HEK293 (cell line): ENCODE data around the gene CHD2.

ENCODE experiments used
- BCL11B ChIP-seq: fragments of 450-650 bp; formaldehyde crosslinking; IDR thresholded peaks from 2 replicates; pipeline ENCODE4 v1.5.1; 2016; ENCODE audit warnings: low read depth, missing biosample characterization, missing genetic modification characterization
- GLI4 ChIP-seq: fragments of 450-650 bp; formaldehyde crosslinking; IDR thresholded peaks from 2 replicates; pipeline ENCODE4 v1.5.1; 2016; ENCODE audit warnings: missing biosample characterization, missing genetic modification characterization
- GLIS1 ChIP-seq: fragments of 450-650 bp; formaldehyde crosslinking; IDR thresholded peaks from 2 replicates; pipeline ENCODE4 v1.5.1; 2016; ENCODE audit warnings: missing biosample characterization, missing genetic modification characterization
- IKZF3 ChIP-seq: fragments of 450-650 bp; IDR thresholded peaks from 2 replicates; pipeline ENCODE4 v1.5.0; 2018; ENCODE audit warnings: missing biosample characterization, mild to moderate bottlenecking, missing genetic modification characterization, moderate library complexity
- KLF1 ChIP-seq: fragments of 450-650 bp; formaldehyde crosslinking; IDR thresholded peaks from 2 replicates; pipeline ENCODE4 v1.5.1; 2016; ENCODE audit warnings: missing biosample characterization, missing genetic modification characterization
- SP2 ChIP-seq: fragments of 450-650 bp; formaldehyde crosslinking; IDR thresholded peaks from 2 replicates; pipeline ENCODE4 v1.5.1; 2016; ENCODE audit warnings: missing biosample characterization, missing genetic modification characterization
- SP3 ChIP-seq: fragments of 450-650 bp; formaldehyde crosslinking; IDR thresholded peaks from 2 replicates; pipeline ENCODE4 v1.5.1; 2016; ENCODE audit warnings: missing biosample characterization, missing genetic modification characterization
- YY1 ChIP-seq: fragments of 450-650 bp; formaldehyde crosslinking; IDR thresholded peaks from 2 replicates; pipeline ENCODE4 v1.5.1; 2018; ENCODE audit warnings: missing biosample characterization, missing genetic modification characterization
- ZBTB21 ChIP-seq: fragments of 450-650 bp; formaldehyde crosslinking; IDR thresholded peaks from 2 replicates; pipeline ENCODE4 v1.5.1; 2017; ENCODE audit warnings: missing biosample characterization, missing genetic modification characterization
- ZEB2 ChIP-seq: fragments of 450-650 bp; formaldehyde crosslinking; IDR thresholded peaks from 2 replicates; pipeline ENCODE4 v1.5.1; 2016; ENCODE audit warnings: missing biosample characterization, missing genetic modification characterization
- ZNF324 ChIP-seq: fragments of 450-650 bp; formaldehyde crosslinking; IDR thresholded peaks from 2 replicates; pipeline ENCODE4 v1.5.1; 2016; ENCODE audit warnings: missing biosample characterization, missing genetic modification characterization
- ZNF335 ChIP-seq: fragments of 450-650 bp; formaldehyde crosslinking; conservative IDR thresholded peaks from 2 replicates; pipeline ENCODE4 v1.5.1; 2016; ENCODE audit warnings: missing biosample characterization, missing genetic modification characterization
- ZNF48 ChIP-seq: fragments of 450-650 bp; formaldehyde crosslinking; IDR thresholded peaks from 2 replicates; pipeline ENCODE4 v1.5.1; 2016; ENCODE audit warnings: missing biosample characterization, missing genetic modification characterization
- ZNF510 ChIP-seq: fragments of 450-650 bp; formaldehyde crosslinking; IDR thresholded peaks from 2 replicates; pipeline ENCODE4 v1.5.1; 2018; ENCODE audit warnings: mild to moderate bottlenecking, missing genetic modification characterization, missing biosample characterization; ENCODE audit not compliant: insufficient replicate concordance
- ZNF561 ChIP-seq: fragments of 450-650 bp; IDR thresholded peaks from 2 replicates; pipeline ENCODE4 v1.5.1; 2018; ENCODE audit warnings: missing biosample characterization, missing genetic modification characterization, borderline replicate concordance
- ZNF600 ChIP-seq: fragments of 450-650 bp; formaldehyde crosslinking; IDR thresholded peaks from 2 replicates; pipeline ENCODE4 v1.5.1; 2016; ENCODE audit warnings: missing biosample characterization, missing genetic modification characterization
- ZNF664 ChIP-seq: fragments of 450-650 bp; formaldehyde crosslinking; IDR thresholded peaks from 2 replicates; pipeline ENCODE4 v1.5.1; 2016; ENCODE audit warnings: missing biosample characterization, missing genetic modification characterization
- ZNF677 ChIP-seq: fragments of 450-650 bp; IDR thresholded peaks from 2 replicates; pipeline ENCODE4 v1.5.0; 2018; ENCODE audit warnings: missing biosample characterization, mild to moderate bottlenecking, missing genetic modification characterization, moderate library complexity
- ZSCAN16 ChIP-seq: fragments of 450-650 bp; formaldehyde crosslinking; IDR thresholded peaks from 2 replicates; pipeline ENCODE4 v1.5.1; 2016; ENCODE audit warnings: missing biosample characterization, missing genetic modification characterization
- TF ChIP-seq, protein P1 (sequence below): fragments of 450-650 bp; formaldehyde crosslinking; IDR thresholded peaks from 2 replicates; pipeline ENCODE4 v1.5.1; 2016; ENCODE audit warnings: missing biosample characterization, missing genetic modification characterization
- TF ChIP-seq, protein P2 (sequence below): fragments of 450-650 bp; formaldehyde crosslinking; IDR thresholded peaks from 2 replicates; pipeline ENCODE4 v1.5.1; 2017; ENCODE audit warnings: missing biosample characterization, missing genetic modification characterization
- TF ChIP-seq, protein P3 (sequence below): fragments of 450-650 bp; formaldehyde crosslinking; IDR thresholded peaks from 2 replicates; pipeline ENCODE4 v1.5.1; 2016; ENCODE audit warnings: missing biosample characterization, missing genetic modification characterization
- TF ChIP-seq, protein P4 (sequence below): fragments of 450-650 bp; formaldehyde crosslinking; IDR thresholded peaks from 2 replicates; pipeline ENCODE4 v1.5.1; 2017; ENCODE audit warnings: missing biosample characterization, missing genetic modification characterization
- TF ChIP-seq, protein P5 (sequence below): fragments of 450-650 bp; formaldehyde crosslinking; IDR thresholded peaks from 2 replicates; pipeline ENCODE4 v1.5.1; 2017; ENCODE audit warnings: missing biosample characterization, mild to moderate bottlenecking, missing genetic modification characterization, moderate library complexity
- TF ChIP-seq, protein P6 (sequence below): fragments of 450-650 bp; formaldehyde crosslinking; IDR thresholded peaks from 2 replicates; pipeline ENCODE4 v1.5.1; 2016; ENCODE audit warnings: missing biosample characterization, missing genetic modification characterization

Gene CHD2

DNA sequence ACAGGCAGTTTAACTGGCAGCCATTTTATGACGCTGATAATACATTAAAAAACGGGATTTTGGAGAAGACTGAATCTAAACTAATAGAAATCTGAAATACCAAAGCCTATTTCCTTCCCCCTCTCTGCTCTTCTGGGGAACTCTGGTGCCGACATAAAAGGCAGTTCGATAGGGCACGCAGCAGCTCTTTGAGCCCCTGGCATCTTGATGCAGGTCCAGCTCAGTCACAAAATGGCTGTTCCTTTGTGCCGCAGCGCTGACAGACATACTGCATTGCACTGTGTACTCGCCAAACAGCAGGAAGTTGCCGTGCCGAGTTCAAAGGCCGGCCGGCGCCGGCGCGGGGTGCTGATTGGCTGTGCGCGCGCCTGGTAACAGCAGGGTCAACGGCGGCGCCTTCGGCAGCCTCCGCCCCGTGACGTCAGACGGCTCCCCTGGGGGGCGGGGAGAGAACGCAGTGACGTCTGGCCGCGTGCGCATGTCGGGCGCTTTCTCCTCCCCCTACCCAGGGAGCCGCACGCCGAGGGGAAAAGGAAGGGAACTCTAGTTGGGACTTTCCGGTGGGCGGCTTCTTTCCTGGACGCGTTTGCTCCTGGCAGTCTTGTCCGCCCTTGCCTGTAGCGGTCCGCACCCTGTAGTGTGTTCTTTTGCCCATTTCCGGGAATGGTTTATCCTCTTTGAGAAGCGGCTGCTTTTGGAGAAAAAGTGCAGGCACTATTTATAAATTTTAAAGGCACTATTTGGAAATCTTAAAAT lies 4.0 kb downstream of the CHD2 start (continued):
- TF ChIP-seq ZNF335 (tag by site-specific recombination) (peak; percentile 91), ZNF664 (tag by site-specific recombination) (no peak), GLIS1 (tag by site-specific recombination) (peak; percentile 91), ZNF561 (peak; percentile 90; the same call in 1 of the 2 replicates), BCL11B (tag by site-specific recombination) (peak; percentile 68; the same call in 1 of the 2 replicates), YY1 (tag by site-specific recombination) (peak; percentile 97), KLF1 (tag by site-specific recombination) (peak; percentile 76), ZNF48 (no peak), SP3 (tag by site-specific recombination) (peak; percentile 86), GLI4 (no peak), ZBTB21 (tag by site-specific recombination) (peak; percentile 98), IKZF3 (peak; percentile 100), ZNF600 (tag by site-specific recombination) (peak; percentile 83), SP2 (peak; percentile 95), ZNF324 (peak; percentile 43; the same call in 1 of the 2 replicates), ZEB2 (tag by site-specific recombination) (peak; percentile 79), ZNF677 (tag by site-specific recombination) (no peak), ZNF510 (tag by site-specific recombination) (no peak), ZSCAN16 (tag by site-specific recombination) (no peak)
- TF ChIP-seq, protein P1, sequence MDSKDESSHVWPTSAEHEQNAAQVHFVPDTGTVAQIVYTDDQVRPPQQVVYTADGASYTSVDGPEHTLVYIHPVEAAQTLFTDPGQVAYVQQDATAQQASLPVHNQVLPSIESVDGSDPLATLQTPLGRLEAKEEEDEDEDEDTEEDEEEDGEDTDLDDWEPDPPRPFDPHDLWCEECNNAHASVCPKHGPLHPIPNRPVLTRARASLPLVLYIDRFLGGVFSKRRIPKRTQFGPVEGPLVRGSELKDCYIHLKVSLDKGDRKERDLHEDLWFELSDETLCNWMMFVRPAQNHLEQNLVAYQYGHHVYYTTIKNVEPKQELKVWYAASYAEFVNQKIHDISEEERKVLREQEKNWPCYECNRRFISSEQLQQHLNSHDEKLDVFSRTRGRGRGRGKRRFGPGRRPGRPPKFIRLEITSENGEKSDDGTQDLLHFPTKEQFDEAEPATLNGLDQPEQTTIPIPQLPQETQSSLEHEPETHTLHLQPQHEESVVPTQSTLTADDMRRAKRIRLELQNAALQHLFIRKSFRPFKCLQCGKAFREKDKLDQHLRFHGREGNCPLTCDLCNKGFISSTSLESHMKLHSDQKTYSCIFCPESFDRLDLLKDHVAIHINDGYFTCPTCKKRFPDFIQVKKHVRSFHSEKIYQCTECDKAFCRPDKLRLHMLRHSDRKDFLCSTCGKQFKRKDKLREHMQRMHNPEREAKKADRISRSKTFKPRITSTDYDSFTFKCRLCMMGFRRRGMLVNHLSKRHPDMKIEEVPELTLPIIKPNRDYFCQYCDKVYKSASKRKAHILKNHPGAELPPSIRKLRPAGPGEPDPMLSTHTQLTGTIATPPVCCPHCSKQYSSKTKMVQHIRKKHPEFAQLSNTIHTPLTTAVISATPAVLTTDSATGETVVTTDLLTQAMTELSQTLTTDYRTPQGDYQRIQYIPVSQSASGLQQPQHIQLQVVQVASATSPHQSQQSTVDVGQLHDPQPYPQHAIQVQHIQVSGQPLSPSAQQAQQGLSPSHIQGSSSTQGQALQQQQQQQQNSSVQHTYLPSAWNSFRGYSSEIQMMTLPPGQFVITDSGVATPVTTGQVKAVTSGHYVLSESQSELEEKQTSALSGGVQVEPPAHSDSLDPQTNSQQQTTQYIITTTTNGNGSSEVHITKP (tag by site-specific recombination): peak; percentile 91
- TF ChIP-seq, protein P2, sequence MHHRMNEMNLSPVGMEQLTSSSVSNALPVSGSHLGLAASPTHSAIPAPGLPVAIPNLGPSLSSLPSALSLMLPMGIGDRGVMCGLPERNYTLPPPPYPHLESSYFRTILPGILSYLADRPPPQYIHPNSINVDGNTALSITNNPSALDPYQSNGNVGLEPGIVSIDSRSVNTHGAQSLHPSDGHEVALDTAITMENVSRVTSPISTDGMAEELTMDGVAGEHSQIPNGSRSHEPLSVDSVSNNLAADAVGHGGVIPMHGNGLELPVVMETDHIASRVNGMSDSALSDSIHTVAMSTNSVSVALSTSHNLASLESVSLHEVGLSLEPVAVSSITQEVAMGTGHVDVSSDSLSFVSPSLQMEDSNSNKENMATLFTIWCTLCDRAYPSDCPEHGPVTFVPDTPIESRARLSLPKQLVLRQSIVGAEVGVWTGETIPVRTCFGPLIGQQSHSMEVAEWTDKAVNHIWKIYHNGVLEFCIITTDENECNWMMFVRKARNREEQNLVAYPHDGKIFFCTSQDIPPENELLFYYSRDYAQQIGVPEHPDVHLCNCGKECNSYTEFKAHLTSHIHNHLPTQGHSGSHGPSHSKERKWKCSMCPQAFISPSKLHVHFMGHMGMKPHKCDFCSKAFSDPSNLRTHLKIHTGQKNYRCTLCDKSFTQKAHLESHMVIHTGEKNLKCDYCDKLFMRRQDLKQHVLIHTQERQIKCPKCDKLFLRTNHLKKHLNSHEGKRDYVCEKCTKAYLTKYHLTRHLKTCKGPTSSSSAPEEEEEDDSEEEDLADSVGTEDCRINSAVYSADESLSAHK: no peak
- TF ChIP-seq, protein P3, sequence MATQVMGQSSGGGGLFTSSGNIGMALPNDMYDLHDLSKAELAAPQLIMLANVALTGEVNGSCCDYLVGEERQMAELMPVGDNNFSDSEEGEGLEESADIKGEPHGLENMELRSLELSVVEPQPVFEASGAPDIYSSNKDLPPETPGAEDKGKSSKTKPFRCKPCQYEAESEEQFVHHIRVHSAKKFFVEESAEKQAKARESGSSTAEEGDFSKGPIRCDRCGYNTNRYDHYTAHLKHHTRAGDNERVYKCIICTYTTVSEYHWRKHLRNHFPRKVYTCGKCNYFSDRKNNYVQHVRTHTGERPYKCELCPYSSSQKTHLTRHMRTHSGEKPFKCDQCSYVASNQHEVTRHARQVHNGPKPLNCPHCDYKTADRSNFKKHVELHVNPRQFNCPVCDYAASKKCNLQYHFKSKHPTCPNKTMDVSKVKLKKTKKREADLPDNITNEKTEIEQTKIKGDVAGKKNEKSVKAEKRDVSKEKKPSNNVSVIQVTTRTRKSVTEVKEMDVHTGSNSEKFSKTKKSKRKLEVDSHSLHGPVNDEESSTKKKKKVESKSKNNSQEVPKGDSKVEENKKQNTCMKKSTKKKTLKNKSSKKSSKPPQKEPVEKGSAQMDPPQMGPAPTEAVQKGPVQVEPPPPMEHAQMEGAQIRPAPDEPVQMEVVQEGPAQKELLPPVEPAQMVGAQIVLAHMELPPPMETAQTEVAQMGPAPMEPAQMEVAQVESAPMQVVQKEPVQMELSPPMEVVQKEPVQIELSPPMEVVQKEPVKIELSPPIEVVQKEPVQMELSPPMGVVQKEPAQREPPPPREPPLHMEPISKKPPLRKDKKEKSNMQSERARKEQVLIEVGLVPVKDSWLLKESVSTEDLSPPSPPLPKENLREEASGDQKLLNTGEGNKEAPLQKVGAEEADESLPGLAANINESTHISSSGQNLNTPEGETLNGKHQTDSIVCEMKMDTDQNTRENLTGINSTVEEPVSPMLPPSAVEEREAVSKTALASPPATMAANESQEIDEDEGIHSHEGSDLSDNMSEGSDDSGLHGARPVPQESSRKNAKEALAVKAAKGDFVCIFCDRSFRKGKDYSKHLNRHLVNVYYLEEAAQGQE: 0 out of 2 replicates have a peak, but pooled peaks have one; percentile 40
- TF ChIP-seq, protein P4, sequence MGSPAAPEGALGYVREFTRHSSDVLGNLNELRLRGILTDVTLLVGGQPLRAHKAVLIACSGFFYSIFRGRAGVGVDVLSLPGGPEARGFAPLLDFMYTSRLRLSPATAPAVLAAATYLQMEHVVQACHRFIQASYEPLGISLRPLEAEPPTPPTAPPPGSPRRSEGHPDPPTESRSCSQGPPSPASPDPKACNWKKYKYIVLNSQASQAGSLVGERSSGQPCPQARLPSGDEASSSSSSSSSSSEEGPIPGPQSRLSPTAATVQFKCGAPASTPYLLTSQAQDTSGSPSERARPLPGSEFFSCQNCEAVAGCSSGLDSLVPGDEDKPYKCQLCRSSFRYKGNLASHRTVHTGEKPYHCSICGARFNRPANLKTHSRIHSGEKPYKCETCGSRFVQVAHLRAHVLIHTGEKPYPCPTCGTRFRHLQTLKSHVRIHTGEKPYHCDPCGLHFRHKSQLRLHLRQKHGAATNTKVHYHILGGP (tag by site-specific recombination): no peak
- TF ChIP-seq, protein P5, sequence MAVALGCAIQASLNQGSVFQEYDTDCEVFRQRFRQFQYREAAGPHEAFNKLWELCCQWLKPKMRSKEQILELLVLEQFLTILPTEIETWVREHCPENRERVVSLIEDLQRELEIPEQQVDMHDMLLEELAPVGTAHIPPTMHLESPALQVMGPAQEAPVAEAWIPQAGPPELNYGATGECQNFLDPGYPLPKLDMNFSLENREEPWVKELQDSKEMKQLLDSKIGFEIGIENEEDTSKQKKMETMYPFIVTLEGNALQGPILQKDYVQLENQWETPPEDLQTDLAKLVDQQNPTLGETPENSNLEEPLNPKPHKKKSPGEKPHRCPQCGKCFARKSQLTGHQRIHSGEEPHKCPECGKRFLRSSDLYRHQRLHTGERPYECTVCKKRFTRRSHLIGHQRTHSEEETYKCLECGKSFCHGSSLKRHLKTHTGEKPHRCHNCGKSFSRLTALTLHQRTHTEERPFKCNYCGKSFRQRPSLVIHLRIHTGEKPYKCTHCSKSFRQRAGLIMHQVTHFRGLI (tag by site-specific recombination): no peak
- TF ChIP-seq, protein P6, sequence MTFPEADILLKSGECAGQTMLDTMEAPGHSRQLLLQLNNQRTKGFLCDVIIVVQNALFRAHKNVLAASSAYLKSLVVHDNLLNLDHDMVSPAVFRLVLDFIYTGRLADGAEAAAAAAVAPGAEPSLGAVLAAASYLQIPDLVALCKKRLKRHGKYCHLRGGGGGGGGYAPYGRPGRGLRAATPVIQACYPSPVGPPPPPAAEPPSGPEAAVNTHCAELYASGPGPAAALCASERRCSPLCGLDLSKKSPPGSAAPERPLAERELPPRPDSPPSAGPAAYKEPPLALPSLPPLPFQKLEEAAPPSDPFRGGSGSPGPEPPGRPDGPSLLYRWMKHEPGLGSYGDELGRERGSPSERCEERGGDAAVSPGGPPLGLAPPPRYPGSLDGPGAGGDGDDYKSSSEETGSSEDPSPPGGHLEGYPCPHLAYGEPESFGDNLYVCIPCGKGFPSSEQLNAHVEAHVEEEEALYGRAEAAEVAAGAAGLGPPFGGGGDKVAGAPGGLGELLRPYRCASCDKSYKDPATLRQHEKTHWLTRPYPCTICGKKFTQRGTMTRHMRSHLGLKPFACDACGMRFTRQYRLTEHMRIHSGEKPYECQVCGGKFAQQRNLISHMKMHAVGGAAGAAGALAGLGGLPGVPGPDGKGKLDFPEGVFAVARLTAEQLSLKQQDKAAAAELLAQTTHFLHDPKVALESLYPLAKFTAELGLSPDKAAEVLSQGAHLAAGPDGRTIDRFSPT: peak; percentile 51; the same call in 1 of the 2 replicates
